Skeletal muscle satellite cell (primary cell): ENCODE data around the gene SLC6A12.

Experiments used
- H3K27me3 ChIP-seq: 2 replicates; pipeline ENCODE4 v1.7.0; 2013; ENCODE audit warnings: low read length; ENCODE audit not compliant: control insufficient read depth, insufficient read depth
- H3K36me3 ChIP-seq: 2 replicates; pipeline ENCODE4 v1.7.0; 2013; ENCODE audit warnings: mild to moderate bottlenecking, control low read depth, low read length; ENCODE audit not compliant: insufficient read depth
- H3K4me1 ChIP-seq: 2 replicates; pipeline ENCODE4 v1.7.0; 2013; ENCODE audit warnings: low read length; ENCODE audit not compliant: control insufficient read depth, insufficient read depth
- H3K4me2 ChIP-seq: 2 replicates; pipeline ENCODE4 v1.7.0; 2013; ENCODE audit warnings: mild to moderate bottlenecking, low read length
- H3K4me3 ChIP-seq: 2 replicates; pipeline ENCODE4 v1.7.0; 2013; ENCODE audit warnings: low read length
- H3K9ac ChIP-seq: 2 replicates; pipeline ENCODE4 v1.7.0; 2013; ENCODE audit warnings: mild to moderate bottlenecking, low read depth, low read length, moderate library complexity
- H3K9me3 ChIP-seq: replicated peaks from 2 replicates; pipeline ENCODE4 v1.7.0; 2013; ENCODE audit warnings: mild to moderate bottlenecking, control low read depth, low read length

SLC6A12 gene

GRCh38 chr12:203462-204260 is 10.3 kb downstream of the SLC6A12 start:
- Histone ChIP-seq H3K4me3 (peak overlapping the region; percentile 52), H3K9ac (no peak overlapping the region), H3K36me3 (no peaks in the 10 kb centered on the region), H3K9me3 (no peaks in the 10 kb centered on the region), H3K4me1 (no peaks in the 10 kb centered on the region), H3K4me2 (peak overlapping the region; percentile 61), H3K27me3 (peaks cover 87% of the 10 kb centered on the region)

GRCh38 chr12:203074-203461 is 10.9 kb downstream of the SLC6A12 start:
- H3K9me3 ChIP-seq: no peaks in the 10 kb centered on the region
- H3K36me3 ChIP-seq: no peaks in the 10 kb centered on the region
- H3K4me1 ChIP-seq: no peaks in the 10 kb centered on the region
- peak overlapping the region; percentile 61 for H3K4me2 ChIP-seq
- H3K4me3 ChIP-seq: peak overlapping the region; percentile 52
- H3K9ac ChIP-seq: no peak overlapping the region
- peaks cover 85% of the 10 kb centered on the region for H3K27me3 ChIP-seq

DNA sequence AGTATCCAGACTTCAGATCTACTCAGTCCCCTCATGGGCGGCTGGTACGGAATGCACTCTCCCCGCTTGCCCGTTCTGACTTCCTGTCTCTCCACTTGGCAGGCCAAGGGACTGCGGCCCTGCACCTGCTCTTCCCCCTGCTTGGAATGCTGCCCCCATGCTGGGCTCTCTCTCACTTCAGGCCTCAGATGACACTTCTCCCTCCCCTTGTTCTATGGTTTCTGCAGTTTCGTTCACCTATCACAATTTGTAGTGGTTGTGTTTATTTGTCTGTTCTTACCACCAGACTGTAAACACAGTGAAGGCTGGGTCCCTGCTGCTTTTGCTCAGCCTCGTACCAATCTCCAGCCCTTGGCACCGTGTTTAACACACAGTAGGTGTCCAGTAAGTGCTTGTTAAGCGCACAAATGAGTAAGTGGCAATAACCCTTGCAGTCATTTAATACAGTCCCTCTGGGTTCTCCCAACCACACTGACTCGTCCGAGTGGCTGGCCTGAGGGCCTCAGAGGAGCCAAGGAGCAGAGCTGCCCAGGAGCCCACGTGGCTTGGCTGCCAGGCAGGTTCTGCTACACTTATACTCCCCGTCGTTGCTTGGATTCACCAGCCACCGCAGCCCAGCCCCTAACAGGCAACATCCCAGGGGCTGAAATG is 11.8 kb downstream of the SLC6A12 start:
- Histone ChIP-seq H3K9me3 (no peaks in the 10 kb centered on the region), H3K36me3 (no peaks in the 10 kb centered on the region), H3K4me3 (no peak overlapping the region), H3K4me2 (no peak overlapping the region), H3K27me3 (peaks cover 82% of the 10 kb centered on the region), H3K4me1 (no peaks in the 10 kb centered on the region), H3K9ac (no peak overlapping the region)

- Histone ChIP-seq H3K36me3 (no peaks in the 10 kb centered on the region), H3K9me3 (no peaks in the 10 kb centered on the region), H3K4me3 (no peak overlapping the region), H3K4me1 (no peaks in the 10 kb centered on the region), H3K9ac (no peak overlapping the region), H3K27me3 (peaks cover 74% of the 10 kb centered on the region), H3K4me2 (no peak overlapping the region)
Observed at GRCh38 chr12:201361-201760, 12.6 kb downstream of the SLC6A12 start.

DNA sequence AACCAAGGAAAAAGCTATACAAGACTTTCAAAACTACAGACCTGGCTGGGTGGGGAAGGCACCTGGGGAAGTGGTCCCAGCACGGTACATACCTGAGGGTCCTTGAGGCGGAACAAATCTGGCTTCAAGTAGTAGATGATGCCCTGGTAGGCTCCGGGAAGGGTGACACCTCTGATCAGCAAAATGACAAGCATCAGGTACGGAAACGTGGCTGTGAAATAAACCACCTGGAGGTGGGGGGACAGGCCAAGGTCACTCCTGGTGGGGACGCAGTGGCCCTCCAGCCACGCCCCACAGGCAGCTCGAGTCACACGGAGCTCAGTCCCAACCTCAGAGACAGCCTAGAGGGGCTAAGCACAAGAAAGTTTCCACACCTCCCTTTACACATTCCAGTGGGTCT is 15.3 kb downstream of the SLC6A12 start:
- H3K4me3 ChIP-seq: no peak overlapping the region
- no peaks in the 10 kb centered on the region for H3K9me3 ChIP-seq
- H3K4me1 ChIP-seq: no peaks in the 10 kb centered on the region
- H3K36me3 ChIP-seq: no peaks in the 10 kb centered on the region
- H3K27me3 ChIP-seq: peaks cover 64% of the 10 kb centered on the region
- no peak overlapping the region for H3K4me2 ChIP-seq
- no peak overlapping the region for H3K9ac ChIP-seq

DNA sequence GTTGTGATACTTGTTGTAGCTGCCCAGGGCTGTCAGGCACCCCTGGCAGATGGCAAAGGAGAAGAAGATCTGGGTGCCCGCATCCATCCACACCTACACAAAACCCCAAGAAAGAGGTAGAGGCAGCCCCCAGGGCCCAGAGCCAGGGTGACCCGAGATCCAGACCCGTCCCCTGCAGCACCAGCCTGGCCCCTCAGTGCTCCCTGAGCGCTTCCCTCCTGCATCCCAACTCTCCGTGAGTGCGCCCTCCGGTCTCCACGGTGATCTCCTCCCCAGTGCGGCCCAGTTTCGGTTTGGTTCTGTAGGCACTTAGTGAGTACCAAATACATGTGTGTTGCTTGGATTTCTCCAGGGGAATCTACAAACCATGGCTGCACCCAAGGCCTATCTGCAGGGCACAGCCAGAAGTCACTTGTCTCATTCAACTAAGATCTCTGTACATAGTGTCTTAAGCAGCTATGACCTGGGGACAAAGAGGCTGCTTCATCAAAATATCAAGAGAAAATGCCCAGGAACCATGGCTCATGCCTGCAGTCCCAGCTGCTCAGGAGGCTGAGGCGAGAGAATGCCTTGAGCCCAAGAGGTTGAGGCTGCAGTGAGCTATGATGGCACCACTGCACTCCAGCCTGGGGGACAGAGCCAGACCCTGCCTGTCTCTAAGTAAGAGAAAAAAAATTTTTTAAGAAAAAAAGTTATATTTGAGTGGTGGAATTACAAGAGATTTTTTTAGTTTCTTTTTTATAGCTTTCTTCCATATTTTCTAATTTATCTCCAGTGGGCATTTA is 15.9 kb downstream of the SLC6A12 start:
- H3K27me3 ChIP-seq: peaks cover 64% of the 10 kb centered on the region
- H3K4me2 ChIP-seq: no peak overlapping the region
- no peaks in the 10 kb centered on the region for H3K36me3 ChIP-seq
- H3K4me1 ChIP-seq: no peaks in the 10 kb centered on the region
- no peaks in the 10 kb centered on the region for H3K9me3 ChIP-seq
- H3K9ac ChIP-seq: no peak overlapping the region
- H3K4me3 ChIP-seq: no peak overlapping the region

GRCh38 chr12:197347-197746 is 16.6 kb downstream of the SLC6A12 start:
- H3K4me3 ChIP-seq: no peak overlapping the region
- no peak overlapping the region for H3K9ac ChIP-seq
- no peaks in the 10 kb centered on the region for H3K36me3 ChIP-seq
- peaks cover 63% of the 10 kb centered on the region for H3K27me3 ChIP-seq
- no peak overlapping the region for H3K4me2 ChIP-seq
- H3K9me3 ChIP-seq: no peaks in the 10 kb centered on the region
- no peaks in the 10 kb centered on the region for H3K4me1 ChIP-seq

DNA sequence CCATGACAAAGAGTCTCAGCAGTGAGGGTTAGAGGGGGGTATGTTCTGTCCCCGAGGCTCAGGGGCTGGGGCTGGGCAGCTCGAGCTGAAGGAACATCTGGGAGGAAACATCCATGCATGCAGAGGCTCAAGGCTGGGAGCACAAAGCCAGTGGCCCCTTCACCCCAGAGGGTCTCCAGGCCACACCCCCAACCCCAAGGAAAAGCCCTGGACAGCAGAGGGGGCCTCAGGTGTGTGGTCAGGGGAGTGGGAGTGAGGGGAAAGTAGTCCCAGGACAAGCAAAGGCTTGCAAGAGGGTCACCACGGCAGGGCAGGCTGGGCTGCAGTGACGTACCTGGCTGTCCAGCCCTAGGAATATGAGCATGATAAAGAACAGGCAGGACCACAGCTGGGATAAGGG is 17.5 kb downstream of the SLC6A12 start:
- H3K4me3 ChIP-seq: no peak overlapping the region
- no peak overlapping the region for H3K9ac ChIP-seq
- H3K9me3 ChIP-seq: no peaks in the 10 kb centered on the region
- H3K4me1 ChIP-seq: no peaks in the 10 kb centered on the region
- H3K4me2 ChIP-seq: no peak overlapping the region
- no peaks in the 10 kb centered on the region for H3K36me3 ChIP-seq
- peaks cover 63% of the 10 kb centered on the region for H3K27me3 ChIP-seq

DNA sequence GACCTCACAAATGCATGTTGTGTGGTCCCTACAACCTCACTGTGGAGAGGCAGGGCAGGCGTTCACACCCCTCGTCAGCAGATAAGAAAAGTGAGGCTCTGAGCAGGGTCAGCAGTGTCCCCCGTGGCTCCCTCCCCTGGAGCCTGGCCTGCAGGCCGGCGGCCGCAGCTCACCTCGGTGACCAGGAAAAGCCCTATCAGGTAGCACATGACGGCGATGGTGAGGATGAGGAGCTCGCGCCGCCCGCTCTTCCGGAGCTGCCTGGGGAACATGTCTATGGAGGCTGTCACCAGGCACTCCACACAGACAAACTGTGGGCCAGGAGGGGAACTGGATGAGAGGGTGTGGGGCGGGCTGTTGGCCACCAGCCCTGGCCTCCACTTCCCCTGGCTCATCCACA is 18.0 kb downstream of the SLC6A12 start:
- Histone ChIP-seq H3K36me3 (no peaks in the 10 kb centered on the region), H3K4me3 (no peak overlapping the region), H3K27me3 (peaks cover 62% of the 10 kb centered on the region), H3K4me2 (no peak overlapping the region), H3K9me3 (no peaks in the 10 kb centered on the region), H3K9ac (no peak overlapping the region), H3K4me1 (no peaks in the 10 kb centered on the region)

DNA sequence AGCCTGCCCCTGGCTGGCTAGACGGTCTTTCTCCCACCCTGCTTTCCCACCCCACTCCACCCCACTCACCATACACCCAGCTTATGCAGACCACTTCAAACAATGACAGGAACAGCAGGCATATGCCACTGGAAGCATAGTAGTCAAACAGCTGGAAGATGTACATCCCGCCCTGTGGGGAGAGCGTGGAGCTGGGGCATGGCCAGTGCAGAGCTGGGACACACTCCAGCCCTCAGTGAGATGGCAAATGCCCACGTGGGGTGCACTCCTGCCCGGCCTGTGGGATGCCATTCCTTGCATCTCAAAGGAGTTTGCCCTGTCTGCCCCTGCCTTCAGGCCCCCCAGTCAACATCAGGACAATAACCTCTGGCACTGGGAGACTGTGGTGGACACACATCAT is 18.8 kb downstream of the SLC6A12 start:
- Histone ChIP-seq H3K4me1 (no peaks in the 10 kb centered on the region), H3K9me3 (no peaks in the 10 kb centered on the region), H3K36me3 (no peaks in the 10 kb centered on the region), H3K27me3 (peaks cover 62% of the 10 kb centered on the region), H3K4me2 (no peak overlapping the region), H3K9ac (no peak overlapping the region), H3K4me3 (no peak overlapping the region)

GRCh38 chr12:194276-194675 is 19.7 kb downstream of the SLC6A12 start:
- peaks cover 66% of the 10 kb centered on the region for H3K27me3 ChIP-seq
- peaks cover 1% of the 10 kb centered on the region for H3K4me1 ChIP-seq
- no peaks in the 10 kb centered on the region for H3K9me3 ChIP-seq
- no peaks in the 10 kb centered on the region for H3K36me3 ChIP-seq
- no peak overlapping the region for H3K4me2 ChIP-seq
- H3K4me3 ChIP-seq: no peak overlapping the region
- no peak overlapping the region for H3K9ac ChIP-seq
